HG03280 (cell line): ENCODE measurements around the gene SCGB1A1.

ENCODE experiments used
- ATAC-seq: cut with Tn5 transposase; IDR thresholded peaks from one replicate; pipeline ENCODE4 v1.9.1; 2021; ENCODE audit warnings: mild to moderate bottlenecking, moderate library complexity; ENCODE audit not compliant: unreplicated experiment

The SCGB1A1 gene

DNA sequence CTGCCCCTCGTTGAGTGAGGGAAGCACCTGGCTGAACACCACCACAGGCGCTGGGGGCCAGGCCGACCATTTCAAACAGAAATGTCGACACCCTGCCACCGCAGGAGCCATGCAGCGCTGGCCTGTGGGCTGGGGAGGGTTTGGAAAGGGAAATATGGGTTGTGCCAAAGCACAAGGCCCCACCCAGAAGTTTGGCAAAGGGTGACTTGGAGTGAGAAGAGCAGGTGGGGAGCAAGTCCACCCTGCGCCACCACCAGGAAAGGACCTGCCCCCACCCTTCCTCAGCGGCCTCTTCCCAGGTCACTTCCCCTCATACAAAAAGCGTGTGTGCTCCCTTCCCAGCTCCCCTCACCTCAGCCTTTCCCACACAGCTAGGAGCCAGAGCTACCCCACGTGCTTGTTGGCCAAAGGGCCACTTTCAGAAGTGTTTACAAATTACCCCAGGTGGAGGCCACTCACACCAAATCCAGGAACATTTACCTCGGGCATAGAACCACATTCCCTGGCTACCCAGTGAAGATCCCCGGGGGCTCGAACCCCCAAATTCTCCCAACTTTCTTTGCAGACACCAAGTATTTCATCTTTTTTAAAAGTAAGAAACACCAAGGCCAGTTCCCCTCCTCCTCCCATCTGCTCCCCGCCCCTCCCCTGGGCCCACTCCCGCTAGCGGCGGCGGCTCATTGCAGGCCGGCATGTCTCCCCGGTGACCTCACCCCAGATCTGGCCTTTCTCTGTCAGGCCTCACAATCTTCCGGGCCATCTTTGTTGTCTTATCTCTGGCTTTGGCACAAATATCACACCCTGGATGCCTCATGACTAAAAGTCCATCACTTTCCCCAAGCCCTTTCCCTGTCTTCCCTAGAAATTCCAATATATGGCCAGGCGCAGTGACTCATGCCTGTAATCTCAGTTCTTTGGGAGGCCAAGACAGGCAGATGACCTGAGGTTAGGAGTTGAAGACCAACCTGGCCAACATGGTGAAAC lies 20.5 kb upstream of the SCGB1A1 start:
- no peak for ATAC-seq

DNA sequence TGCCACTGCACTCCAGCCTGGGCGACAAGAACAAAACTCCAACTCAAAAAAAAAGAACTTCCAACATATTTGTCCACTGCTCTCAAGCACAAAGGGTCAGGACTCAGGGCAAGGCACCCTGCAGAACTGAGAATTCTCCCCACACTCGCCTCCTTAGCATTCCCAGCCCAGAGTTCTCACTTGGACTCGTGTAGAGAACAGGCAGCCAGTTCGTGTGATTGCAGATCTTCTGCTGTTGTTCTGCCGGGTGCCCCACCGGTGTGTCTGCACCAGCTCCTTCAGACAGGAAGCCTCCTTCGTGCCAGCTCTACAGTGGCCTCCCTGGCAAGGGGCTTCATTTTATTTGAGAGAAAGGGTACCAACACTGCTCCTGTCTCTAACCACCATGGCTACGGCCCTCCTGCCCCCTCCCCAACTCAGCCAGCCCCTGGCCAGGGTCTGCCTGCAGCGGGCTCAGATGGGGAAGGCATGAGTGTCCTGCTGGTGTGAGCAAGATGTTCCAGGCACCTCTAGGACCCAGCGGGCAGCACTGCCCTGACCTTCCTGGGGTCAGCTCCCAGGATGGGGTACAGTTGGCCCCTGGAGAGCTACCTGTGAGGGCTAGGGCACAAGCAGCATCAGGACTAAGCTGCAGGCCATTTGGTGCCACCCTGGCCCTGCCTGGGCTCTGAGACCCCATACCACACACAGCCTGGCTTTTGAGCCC lies 19.5 kb upstream of the SCGB1A1 start:
- no peak for ATAC-seq

DNA sequence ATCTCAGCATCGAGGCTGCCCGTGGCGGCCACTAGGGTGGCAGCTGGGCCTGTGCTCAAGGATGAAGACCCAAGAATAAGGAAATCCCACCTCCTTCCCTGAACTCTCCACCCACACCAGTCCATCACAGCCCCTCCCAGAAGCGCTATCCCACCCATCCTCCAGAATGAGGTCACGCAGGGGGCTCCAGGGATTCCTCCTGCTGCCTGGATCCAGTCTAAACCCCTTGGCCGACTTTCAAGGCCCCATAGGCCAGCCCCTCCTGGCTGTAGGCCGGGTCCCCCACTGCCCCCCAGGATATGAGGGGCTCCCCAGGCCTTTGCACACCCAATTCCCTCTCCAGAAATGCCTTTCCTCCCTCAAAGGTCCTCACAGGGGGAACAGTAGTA lies 19.0 kb upstream of the SCGB1A1 start:
- ATAC-seq = no peak

DNA sequence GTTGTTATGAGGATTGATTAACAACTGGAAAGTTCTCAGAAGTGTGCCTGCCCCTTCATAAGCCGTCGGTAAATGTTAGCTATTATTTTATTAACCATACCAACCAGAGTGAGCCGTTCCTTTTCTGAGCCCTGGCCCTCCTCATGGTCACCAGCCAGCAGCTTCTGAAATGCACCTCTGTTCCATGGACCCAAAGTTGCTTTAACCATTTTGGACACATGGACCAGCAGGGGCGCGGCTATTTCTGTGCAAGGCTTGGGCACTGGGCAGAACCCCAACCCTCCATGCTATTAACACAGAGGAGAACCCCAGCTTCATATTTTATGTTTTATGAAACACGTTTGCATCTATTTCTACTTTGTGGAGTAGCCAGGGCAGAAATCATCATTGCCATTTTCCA lies 18.6 kb upstream of the SCGB1A1 start:
- no peak for ATAC-seq

DNA sequence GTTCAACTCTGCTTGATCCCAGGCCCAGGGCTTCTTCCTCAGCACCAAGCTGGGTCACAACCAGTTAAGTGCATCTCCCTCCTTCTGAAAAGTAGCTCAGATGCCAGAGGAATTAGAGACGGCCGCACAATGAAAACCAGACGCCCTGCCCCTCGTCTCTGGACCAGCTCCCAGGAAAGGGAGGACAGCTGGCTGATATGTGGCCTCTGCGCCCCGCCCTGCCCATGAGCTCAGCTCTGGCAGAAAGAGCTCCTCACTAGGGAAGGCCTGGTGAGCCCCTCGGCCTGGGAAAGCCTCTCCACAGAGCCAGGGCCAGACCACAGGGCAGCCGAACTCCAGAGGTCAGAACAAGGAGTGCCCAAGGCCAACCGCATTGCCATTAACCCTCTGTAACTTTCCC lies 18.1 kb upstream of the SCGB1A1 start:
- no peak for ATAC-seq

DNA sequence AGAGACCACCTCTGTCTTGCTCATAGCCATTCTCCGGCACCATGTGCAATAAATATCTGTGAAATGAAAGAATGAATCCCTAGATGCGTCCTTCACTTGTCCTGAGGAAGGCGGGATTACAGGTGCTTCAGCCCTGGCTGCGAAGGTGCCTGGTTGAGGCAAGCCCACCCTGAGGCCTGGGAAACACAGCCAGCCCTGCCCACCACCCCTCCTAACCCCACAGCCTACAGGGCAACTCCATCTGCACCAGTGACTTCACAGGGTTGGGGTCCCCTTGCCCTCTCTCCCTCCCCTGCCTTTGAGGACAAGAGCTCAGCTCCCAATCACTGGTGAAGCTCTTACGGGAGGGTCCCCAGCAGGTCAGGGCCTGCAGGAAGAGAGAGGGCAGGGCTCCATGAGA lies 17.5 kb upstream of the SCGB1A1 start:
- no peak for ATAC-seq

DNA sequence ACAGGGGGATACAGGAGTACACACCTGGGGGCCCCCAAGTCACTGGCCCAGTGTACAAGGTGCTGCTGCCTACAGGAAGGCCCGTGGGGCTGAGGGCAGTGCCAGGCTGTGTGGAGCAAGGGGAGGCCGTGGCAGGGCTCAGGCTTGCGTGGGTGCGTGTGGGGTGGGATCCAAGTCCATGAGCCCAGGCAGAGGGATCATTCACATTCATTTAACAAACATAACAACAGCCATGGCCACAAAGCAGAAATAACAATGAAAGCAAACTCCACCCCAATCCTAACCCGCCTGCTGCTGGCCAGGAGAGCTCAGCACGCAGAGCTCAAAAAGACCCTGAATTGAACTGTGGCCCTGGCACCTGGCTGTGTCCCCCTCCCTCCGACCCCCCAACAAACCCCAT lies 17.0 kb upstream of the SCGB1A1 start:
- ATAC-seq = no peak

DNA sequence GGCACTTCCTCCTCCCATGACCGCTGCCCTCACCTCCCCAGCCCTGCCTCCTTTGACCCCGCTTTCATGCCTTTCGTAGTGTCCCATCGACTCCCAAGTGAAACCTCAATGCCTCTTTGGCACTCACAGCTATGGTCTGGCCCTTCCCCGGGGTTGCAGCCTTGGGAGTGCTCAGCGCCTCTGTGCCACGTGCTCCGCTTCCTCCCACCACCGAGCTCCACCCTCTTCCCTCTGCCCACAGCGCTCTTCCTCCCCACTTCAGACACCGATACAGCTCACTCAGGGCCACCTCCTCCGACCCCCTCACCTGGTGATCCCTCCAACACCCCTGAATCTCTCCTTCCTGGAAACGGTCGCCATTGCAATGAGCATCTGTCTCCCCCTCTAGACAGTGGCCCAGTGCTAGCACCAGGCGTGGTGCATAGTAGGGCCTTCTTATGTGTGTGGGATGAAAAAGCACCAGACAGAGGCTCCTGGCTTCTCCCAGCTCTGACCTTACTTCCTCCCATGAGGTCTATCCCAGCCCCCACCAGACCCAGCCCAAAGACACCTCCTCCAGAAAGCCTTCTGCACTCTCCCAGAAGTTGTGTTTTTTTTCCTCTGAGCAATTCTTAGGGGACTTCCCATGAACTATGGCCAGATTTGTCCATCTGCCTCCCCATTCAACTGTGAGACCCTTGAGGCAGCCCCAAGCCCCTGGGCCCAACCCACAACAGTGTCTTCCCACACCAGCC lies 16.4 kb upstream of the SCGB1A1 start:
- ATAC-seq = no peak

DNA sequence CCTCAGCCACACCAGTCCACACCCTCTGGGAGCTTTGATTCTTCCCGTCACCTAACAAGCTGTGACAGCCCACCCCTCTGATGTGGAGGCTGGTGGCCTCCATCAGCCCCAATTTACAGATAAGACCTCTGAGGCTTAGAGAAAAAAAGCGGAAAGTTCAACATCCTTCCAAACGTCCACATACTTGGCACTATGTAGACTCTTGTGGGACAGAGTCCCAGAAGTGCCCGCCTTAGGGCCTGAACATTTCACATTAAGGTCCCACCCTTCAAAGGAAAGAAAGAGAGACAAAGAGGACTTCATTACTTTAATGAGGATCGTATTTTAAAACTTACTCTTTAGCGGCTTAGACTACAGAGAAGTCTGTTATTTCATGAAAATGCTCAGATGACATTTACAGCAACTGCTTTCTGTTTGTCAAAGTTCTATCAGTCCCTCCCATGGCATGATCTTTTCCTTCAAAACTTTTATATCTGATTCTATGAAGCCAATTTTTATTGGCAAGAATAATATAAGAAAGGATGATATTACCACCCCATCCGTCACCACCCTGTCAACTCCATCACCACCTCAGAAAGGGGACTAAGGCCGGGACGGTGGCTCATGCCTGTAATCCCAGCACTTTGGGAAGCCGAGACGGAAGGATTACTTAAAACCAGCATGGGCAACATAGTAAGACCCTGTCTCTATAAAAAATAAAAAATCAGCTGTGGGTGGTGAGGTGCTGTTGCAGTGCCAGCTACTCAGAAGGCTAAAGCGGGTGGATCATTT lies 15.7 kb upstream of the SCGB1A1 start:
- no peak for ATAC-seq

DNA sequence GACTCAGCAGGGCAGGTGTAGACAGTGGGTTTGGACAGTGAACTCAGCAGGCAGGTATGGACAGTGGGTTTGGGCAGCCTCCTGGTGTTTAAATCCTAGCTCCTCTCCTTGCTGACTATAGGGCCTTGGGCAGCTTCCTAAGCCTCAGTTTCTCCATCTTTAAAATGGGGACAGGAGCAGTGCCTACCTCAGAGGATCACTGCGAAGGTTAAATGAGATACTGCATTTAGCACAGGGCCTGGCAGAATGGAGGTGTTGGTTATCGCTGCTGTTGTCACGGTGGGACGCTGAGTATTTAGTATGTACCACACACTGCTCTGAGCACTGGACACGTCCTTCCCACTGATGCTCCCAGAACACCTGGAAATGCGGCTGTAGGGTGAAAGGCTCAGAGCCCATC lies 14.4 kb upstream of the SCGB1A1 start:
- no peak for ATAC-seq

DNA sequence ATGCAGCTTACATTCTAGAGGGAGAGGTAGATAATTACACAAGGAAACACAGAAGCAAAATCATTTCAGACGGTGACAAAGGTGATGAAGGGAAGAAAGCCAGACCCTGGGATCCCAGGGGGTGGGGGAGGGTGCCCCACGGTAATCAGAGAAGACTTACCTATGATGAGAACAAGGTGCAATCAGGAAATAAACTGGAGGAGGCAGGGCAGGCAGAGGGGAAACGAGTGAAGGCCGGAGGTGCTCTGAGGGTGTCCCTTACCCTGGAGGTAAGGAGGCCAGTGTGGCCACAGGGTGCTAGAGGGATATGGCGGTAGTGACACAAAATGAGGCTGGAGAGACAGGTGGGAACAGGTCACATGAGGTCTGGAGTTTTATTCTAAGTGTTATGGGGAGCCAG lies 13.9 kb upstream of the SCGB1A1 start:
- no peak for ATAC-seq

DNA sequence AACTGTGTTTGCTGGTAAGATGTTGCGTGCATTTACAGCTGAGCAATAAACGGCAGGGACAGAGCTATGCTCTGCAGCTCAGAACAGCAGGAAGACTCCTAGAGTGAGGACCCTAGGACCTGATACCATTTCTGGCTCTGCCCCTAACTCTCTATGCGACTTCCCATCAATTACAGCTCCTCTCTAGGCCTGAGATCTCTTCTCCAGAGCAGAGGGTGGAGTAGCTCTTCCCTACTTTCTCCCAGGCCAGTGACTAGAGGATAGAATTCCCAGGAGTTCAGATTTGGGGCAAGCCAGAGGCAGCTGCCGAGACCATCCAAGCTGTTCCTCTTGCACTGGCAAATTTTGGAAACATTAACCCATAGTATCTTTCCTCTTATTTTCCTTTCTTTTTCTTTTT lies 12.8 kb upstream of the SCGB1A1 start:
- ATAC-seq = no peak

DNA sequence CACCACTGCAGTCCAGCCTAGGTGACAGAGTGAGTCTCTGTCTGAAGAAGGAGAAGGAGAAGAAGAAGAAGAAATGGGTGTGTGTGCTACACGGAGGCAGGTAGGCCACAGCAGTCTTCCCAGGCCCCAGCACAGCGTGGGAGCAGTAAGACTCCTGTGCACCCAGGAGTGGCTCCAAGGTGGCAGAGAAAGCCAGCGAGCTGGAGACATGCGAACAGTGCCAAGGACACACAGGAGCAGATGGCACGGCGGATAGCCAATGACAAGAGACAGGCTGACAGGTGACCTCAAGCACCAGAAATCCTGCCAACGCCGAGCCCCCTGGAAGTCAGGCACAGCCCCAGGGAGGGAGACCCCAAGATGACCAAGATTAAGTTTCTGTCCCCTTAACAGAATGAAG lies 9.0 kb upstream of the SCGB1A1 start:
- ATAC-seq = no peak

DNA sequence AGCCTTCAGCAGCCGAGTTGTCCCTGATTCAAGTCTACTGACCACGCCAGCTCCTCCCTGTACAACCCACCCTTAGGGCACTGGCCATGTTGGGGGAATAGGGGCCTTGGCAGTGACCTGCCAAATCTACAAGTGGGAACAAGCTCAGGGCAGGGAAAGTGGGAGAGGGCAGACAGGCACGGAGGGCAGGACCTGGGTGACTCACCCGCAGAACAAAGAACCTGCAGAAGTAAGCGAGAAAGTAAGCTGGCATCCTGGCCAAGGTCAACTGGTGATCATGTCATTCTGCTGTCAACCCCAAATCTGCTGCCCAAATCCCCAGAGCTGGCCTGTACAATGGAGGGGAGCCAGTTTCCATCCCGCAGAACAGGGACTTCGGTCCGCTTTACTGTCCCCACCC lies 7.9 kb upstream of the SCGB1A1 start:
- no peak for ATAC-seq

DNA sequence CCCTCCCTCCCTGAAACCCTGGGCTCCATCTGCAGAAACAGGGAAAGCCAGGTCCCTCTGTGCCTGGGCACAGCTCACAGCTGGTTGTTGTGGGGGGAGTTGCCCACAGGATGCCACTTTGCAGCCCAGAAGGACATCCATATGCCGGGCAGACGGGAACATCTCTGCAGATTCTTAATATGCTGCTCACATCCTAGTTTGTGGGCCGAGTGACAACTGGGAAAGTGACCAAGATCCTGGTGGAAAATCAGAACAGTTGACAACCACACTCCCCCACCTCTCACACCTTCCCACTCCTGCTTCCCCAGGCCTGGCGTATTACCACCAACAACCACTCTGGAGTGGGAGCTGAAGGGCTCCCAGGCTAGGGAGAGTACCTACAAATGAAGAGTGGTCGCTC lies 7.3 kb upstream of the SCGB1A1 start:
- ATAC-seq = no peak

DNA sequence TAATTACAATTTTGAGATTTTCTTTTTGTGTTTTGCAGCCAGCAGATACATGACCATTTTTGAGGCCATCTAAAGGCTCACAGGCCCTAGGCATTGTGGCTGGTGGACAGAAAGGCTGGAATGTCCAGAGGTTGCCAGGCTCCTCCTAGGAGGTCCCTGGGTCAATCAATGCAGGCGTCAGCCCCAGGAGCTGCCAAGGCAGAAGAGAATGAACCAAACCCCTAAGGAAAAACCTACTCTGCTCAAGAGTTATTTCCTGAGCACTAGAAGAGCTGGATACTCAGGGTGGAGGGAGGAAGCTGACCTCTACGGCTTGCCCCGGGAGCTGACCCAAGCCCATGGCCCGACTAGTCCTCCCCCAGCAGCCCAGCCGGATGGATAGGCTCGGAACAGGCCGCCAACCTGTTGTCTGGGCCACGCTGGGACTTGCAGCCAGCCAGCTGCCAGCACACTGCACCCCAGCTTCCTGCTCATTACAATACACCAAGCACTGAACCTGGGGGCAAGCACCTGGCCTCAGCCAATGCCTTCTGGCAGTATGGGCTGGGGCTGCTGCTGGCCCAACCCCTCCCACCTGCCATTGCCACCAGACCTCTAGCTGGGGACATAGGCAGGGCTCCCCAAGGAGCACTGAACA lies 5.7 kb upstream of the SCGB1A1 start:
- no peak for ATAC-seq

DNA sequence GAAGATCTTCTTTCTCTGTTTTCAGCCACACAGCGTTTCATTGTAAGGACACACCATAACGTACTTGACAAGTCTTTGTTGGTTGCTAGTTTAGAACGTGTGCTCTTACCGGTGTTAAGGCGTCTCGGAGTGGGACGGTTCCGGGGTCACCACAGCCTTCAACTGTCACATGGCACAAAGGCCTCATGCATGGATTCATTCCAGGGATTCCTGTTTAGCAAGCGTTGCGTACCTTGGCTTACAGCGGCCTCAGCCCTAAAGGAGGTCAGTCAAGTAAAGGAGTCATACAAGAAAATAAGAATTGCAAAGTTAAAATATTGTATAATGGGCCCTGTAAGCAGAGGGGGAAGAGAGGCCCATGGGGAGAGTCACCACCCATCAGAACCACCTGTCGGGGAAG lies 2.2 kb upstream of the SCGB1A1 start:
- no peak for ATAC-seq

DNA sequence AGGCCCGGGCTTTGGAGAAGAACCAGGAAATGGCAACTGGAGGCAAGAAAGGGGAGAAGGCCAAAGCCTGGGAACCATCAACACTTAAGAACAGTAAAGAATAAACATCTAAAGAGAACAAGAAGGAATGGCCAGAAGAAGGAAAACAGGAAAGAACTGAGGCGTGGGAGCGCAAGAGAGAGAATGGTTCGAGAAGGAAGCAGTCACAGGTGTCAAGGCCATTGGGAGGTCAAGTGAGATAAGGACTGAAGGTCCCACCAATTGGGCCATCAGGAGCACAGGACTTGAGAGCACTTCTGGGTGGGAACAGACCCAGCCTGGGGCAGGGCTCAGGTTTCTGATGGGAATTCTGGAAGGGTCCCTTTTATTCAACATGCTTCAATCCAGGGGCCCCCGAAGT lies 697 bp upstream of the SCGB1A1 start:
- no peak for ATAC-seq

DNA sequence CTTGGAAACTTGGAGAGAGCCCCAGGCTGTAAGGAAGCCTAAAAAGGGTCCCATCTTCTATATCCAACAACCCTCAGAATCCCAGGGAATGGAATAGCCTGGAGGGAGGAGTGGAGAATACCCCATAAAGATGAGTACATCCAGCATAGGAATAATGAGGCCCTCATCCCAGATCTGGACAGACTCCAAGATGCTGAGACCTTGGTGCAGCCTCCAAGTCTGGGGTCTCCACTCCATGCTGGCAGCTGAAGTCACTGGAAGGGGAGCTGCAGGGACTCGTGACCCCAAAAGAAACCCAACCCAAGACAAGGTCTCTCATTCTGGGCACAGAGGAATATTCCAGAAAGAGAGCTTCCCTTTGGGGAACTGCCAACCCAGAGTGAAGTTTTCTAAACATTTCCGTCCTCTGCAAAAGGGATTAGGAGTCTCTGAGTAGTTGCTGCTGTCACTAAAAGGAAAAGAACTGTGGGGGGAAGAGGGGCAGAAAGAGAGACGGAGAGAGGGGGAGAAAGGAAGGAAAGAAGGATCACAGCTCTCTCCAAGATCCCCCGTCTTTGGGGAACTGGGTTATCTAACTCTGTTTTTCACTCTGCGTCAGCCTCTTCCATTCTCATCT lies 589 bp downstream of the SCGB1A1 start:
- ATAC-seq = no peak

DNA sequence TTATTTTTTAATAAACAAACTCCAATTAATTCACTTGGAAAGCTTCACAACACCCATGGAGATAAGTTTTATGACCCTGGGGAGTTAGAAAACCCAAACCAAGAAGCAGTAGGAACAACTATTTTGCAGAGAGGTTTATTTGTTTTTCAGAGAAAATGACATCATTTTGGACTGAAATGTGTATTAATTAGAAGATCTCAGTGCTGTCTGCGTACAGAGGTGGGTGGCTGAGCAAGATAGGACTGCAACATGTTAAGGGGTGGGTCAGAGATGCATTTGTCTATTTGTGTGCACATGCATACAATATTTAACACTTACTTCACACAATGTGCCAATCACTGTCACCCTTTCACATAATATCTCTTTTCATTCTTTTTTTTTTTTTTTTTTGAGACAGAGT lies 1.1 kb downstream of the SCGB1A1 start:
- no peak for ATAC-seq
